ENCODE results near the gene TSPEAR.
"Not testable (repeated sequence)": the region's sequence is repeated elsewhere in the genome, so short reads cannot be mapped to it uniquely, and the experiment has no call there.

Gene TSPEAR

DNA sequence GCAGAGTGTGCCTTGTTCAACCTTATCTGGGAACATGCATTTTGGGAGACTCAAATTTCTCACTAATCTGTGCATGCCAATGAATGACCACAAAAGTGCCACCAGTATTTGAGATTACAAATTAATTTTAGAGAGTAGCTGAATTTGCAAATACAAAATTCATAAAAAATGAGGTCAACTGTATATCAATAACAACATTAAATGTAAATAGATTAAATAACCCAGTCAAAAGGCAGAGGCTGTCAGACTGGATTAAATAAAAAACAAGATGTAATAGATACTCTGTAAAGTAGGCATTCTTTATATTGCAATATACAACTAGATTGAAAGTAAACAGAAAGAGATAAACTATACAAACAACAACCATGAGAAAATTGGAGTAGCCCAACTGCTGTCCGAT lies 147.3 kb downstream of the TSPEAR start:
- no peak for DNase-seq

DNA sequence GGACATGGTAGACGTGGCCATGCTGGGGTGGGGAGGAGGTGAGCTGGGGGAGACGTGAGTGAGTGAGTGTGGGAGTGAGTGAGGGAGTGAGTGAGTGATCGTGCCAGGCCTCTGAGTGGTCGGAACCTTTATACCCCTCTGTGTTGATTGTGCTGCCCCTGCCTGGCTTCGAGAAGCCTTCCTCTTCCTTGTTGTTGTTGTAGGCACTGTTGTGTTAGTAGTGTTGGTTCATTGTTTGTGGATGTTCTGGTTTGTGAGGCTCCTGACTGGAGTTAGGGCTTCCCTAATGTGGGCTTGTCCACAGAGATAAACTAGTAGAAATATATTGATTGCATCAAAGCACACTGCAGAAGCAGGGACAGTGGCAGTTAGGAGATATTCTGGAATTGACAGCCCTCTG lies 152.7 kb downstream of the TSPEAR start, which contains the start of gene KRTAP10-3:
KRTAP10-3 (minus strand) TSS at position 101 of the 400 bp plus-strand sequence; CDS start at position 21, 80 bp downstream.
- no peak for DNase-seq

DNA sequence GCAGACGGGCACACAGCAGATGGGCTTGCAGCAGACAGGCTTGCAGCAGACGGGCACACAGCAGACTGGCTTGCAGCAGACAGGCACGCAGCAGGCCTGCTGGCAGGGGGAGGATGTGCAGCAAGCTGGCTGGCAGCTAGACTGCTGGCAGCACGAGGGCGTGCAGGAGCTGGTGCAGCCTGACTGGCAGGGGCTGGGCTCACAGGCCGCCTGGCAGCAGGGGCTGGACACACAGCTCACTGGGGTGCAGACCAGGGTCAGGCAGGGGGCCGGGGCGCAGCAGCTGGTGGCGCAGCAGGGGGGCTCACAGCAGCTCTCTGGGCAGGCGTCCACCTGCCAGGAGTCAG lies 153.1 kb downstream of the TSPEAR start:
- not testable (repeated sequence) for DNase-seq

DNA sequence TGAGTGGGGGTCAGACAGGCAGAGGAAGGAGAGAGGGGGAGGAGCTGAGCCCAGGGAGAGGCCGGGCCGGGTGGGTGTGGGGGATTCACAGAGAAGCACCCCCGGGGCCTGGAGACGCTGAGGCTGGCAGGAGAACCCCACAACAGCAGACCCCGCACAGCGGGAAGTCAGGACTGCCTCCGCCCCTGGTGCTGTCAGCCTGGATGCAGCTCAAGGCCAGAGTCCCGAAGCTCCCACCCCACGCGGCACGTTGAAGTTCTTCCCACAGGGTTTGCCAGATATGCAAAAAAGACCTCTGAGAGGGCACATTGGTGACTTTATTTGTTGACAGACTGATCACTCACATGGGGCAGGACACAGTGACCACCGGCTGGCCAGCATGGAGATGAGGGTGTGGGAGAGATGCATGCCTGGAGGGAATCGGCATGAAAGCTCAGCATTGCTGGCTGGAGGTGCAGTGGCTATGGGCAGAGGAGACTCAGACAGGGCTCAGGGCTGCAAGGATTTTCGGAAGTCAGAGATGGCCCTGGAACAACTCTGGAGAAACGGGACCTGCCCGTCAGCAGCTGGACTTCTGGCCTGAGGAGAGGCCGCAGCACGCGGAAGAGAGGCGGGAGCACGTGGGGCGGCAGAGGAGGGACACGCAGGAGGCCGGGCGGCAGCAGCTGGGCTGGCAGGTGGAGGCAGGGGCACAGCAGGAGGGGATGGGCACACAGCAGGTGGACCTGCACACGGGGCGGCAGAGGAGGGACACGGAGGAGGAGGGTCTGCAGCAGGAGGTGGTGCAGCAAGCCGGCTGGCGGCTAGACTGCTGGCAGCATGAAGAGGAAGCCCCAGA lies 153.7 kb downstream of the TSPEAR start:
- DNase-seq, result no peak

DNA sequence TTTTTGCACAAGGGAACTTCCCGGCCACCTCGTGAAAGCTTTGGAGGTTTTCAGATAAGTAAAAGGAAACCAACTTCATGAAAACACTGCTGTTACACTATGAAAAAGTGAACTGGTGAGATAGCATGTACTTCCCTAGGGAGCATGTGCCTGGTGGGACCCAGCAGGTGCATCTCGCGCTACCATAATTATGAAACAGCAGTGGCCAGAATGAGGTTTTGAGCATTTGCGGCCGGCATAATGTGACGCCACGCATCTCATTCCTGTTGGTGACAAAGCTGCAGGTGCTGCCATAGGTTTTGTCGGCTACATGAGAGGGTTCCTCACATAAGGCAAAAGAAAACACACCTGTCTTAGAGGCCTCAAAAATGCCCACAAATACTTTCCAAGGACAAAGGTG lies 154.5 kb downstream of the TSPEAR start:
- DNase-seq, result peak; percentile 56

DNA sequence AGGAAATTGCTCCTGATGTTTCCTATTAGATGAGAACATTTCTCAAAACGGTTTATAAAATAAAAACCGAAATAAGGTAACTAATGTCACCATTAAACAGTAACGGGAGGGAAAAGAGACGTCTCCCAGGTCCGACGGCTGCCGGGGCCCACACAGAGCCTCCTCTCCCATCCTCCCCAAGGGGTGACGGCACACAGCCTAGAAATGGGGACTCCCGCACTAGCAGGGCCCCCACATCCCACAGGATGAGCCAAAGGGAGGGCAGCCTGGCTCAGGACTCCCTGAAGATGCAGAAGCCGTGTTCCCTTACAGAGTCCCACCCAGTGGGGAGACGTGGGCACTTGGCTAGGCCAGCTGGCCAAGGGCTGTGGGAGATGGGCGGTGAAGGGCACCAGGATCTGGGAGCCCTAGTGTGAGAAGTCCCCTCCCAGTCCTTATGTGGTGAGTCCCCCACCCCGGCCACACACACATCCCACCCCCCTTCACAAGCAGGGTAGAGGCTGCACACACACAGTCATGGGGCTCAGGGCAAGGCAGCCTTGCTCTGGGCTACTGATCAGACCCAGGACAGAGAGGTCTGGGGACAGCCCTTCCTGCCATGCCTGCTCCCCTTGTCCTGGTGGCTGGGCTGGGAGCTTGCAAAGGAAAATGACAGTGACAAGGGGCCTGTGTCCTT lies 156.0 kb downstream of the TSPEAR start:
- no peak for DNase-seq

DNA sequence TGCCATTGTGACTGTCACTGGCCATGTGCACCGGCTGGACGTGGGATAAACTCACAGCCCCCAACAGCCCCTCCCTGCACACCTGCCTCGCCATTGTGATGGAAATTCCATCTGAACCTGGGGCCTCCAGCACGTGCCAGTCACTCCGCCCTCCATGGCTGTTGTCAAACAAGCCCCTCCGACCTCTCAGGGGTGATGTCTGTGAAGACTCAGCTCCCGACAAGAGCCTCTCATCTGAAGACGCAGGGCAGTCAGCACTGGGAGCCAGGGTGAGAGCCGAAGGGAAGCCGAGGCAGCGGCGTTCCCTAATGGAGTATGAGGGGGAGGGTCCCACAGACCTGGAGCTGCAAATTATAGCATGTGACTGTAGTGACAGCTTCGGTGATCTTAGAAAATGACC lies 158.7 kb downstream of the TSPEAR start:
- DNase-seq, result no peak

DNA sequence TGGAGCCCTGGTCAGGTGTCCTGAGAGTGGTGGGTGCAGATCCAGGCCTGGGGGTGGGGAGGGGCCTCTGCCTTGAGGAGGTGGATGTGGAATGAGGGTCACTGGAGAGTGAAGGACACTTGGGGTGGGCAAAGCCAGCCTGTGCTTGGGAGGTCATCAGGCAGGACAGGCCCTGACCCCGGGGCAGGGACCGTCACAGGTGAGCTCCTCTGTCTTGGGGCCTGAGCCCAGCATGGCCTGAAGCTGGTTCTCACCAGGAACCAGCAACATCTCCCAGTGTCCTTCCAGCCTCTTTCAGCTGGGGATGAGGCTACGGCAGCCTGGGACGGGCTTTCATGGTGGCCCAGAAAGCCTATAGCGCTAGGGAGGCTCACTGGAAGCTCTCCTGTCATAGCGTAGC lies 159.2 kb downstream of the TSPEAR start:
- DNase-seq, result no peak

DNA sequence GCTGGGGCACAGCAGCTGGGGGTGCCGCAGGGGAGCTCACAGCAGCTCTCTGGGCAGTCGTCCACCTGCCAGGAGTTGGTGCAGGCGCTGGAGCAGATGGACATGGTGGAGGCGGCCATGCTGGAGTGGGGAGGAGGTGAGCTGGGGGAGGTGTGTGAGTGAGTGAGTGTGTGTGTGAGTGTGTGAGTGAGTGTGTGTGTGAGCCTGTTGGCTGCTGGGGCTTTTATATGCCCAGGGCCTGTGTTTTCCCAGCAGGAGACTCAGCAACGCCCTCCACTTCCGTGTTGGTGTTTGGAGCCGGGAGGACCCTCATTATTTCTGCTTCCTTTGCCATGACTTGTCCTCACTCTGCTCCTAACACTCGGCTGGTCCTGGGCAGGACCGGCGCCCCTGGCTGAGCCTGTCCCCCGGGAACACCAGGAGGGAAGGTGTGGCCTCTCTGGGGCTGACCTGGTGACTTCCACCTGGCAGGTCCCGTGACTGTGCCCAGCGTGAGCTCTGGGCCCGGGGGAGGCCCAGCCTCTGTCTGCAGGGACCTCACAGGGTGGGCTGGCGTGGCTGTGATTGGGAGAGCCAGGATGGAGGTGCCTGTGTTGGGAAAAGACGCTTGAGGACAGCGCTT lies 159.9 kb downstream of the TSPEAR start, which contains the start of gene KRTAP10-2:
KRTAP10-2 (minus strand) TSS at position 166 of the 622 bp plus-strand sequence; CDS start at position 119, 47 bp downstream.
- DNase-seq, result no peak

DNA sequence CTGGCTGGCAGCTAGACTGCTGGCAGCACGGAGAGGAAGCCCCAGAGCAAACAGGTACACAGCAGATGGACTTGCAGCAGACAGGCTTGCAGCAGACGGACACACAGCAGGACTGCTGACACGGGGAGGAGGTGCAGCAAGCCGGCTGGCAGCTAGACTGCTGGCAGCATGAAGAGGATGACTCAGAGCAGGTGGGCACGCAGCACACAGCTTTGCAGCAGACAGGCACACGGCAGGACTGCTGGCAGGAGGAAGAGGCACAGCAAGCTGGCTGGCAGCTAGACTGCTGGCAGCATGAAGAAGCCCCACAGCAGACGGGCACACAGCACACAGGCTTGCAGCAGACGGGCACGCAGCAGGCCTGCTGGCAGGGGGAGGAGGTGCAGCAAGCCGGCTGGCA lies 160.6 kb downstream of the TSPEAR start:
- DNase-seq, result no peak

DNA sequence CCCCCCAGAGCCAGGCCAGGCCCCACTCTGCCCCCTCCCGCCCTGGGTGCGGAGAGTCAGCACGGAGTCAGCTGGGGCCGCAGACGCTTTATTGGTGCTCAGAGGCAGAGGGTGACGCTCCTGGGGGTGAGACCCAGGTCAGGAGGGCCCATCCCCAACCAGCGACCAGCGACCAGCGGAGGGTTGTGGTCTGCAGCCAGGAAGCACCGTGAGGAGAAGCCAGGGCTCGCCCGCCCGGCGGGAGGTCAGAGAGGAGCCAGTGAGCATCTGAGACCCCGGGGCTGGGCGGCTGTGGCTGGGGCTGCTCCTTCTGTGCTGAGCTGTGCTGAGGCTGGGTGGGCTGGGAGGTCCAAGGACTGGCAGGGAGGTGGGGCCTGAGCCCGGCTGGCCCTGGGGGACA lies 161.1 kb downstream of the TSPEAR start:
- DNase-seq, result not testable (repeated sequence)

DNA sequence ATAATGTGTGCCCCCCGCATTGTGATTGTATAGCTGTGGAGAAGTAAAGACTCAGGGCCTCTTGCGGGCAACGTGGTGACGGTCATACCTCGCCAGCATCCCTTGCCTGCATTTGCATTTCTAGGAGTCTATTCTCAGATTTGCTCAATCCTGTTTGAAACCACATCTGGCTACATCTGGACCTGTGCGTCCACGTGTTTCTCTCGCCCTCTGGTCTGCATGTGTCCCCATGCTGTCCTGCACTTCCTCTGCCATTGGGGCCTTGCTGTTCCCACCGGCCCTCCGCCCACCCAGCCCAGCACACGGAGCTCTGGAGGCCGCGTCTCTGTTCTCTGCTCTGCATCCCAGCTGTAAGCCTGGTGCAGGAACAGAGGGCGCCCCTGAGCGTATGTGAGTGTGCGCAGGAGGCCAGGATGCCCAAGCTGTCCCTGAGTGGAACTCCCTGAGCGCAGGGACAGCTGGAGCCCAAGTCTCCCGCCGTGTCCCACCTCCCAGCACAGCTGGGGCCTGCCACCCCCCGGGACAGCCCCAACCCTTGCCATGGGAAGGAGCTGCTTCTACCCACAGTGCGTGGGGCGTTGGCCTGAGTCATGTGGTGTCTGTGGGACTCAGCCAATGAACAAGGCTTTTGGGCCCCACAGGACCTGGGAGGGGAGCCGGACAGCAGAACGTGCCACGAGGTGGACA lies 161.7 kb downstream of the TSPEAR start:
- DNase-seq, result no peak

DNA sequence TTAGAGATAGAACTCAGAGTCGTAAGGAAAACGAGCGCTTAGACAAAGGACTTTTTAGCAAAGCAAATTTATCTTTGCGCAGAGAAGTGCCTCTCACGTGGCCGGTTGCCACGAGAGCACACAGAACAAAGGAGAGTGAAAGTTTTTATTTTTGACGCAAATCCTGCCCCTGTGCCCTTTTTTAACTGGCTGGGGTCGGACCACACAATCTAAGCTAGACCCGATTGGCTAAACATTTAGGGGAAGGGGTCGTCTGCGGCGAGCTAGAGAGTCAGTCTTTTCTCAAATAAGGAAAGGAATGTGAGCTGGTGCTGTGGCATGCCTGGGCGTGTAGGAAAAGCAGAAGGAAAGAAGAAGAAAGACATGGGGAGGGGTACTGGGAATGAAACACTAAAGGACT lies 162.4 kb downstream of the TSPEAR start:
- DNase-seq, result no peak

DNA sequence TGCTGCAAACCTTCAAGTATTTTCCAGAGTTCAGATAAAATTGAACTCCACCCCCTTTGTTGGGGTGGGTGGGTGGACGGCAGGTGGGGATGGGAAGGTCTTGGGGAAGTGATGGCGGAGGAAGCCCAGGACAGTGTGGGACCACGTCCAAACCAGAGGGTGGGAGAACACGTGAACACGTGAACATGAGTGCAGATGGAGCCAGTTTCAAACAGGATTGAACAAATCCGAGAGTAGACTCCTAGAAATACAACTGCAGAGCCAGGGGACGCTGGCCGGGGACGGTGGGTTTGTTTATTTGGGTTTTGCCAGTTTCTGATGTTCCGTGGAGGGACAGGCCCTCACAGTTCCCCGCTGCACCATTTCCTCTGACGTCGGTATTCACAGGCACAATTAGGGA lies 163.0 kb downstream of the TSPEAR start:
- no peak for DNase-seq

DNA sequence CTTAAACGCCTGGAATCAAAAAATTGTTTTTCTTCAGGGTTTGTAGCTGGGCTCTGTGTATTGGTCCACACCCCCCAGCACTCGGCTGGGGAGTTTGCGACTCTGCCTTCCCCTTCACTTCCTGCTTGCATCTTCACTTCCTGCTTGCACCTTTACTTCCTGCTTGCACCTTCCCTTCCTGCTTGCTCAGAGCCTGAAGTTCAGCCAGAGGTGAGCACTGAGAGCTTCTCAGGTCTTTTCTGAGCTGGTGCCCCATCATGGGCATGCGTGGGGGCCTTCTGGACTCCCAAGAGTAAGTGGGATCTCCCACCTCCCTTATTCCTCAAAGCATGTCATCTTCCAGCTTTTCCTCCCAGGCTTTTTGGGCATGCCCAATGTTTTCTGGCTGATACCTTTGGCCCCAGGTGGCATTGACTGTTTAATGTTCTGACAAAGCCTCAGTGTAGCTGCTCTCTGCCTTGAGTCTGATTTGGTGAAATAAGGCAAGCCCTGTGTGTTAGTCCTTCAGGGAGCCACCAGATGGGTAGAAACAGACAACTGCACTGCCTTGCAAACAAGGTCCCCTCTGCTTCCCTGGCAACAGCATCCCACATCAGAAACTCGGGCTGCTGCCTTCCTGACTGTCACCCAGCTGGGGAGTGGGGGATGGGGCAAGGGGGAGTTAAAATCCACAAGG lies 163.6 kb downstream of the TSPEAR start:
- no peak for DNase-seq

DNA sequence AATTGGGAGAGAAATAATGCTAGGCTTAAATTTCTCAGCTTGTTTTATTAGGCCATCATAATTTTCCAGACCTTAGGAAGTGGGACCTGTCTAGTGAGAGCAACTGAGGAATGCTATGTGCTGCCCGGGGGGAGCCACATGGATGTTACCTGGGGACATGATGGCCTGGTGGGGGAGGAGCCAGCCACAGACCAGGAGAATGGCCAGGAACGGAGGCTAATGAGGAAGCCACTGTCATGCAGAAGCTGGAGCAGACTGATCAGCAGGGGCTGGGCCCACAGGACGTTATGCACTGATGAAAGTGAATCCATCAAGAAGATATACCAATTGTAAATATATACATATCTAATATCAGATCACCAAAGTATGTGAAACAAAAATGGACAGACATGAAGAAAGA lies 166.8 kb downstream of the TSPEAR start:
- DNase-seq, result no peak

DNA sequence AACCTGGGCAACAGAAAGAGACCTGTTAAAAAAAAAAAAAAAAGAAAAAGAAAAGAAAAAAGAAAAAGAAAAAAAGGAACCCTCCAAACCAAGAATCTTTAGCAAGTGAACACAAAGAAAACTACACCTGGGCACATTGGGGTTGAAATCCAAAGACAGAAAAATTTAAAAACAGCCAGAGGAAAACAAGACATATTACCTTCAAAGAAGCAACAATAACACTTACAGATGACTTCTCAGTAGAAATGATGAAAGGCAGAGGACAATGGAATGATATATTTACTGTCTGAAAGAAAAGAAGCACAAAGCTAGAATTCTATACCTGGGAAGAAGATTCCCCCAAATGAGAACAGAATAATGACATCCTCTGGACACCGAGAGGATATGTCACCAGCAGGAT lies 168.7 kb downstream of the TSPEAR start:
- no peak for DNase-seq

DNA sequence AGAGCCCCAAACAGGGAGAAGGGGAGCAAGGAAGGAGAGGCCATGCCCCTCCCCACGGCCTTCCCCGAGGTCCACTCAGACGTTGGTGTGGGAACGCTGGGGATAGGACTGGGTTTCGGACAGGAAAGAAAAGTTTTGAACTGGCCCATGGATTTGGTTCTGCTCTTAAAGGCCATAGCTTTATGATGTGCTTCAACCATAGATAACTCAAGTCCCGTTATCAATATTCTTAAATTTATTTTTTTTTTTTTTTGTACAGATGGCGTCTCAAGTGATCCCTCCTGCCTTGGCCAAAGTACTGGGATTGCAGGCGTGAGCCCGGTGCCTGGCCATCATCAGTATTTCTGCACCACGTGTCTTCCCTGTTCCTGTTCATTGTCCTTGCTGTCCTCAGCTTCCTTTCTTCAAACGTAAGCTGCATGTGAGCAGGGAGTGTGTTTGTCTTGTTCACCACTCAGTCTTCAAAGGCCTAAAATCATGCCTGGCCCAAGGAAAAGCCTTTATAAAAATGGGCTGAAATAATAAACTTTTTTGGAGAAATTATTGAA lies 170.6 kb downstream of the TSPEAR start:
- no peak for DNase-seq

DNA sequence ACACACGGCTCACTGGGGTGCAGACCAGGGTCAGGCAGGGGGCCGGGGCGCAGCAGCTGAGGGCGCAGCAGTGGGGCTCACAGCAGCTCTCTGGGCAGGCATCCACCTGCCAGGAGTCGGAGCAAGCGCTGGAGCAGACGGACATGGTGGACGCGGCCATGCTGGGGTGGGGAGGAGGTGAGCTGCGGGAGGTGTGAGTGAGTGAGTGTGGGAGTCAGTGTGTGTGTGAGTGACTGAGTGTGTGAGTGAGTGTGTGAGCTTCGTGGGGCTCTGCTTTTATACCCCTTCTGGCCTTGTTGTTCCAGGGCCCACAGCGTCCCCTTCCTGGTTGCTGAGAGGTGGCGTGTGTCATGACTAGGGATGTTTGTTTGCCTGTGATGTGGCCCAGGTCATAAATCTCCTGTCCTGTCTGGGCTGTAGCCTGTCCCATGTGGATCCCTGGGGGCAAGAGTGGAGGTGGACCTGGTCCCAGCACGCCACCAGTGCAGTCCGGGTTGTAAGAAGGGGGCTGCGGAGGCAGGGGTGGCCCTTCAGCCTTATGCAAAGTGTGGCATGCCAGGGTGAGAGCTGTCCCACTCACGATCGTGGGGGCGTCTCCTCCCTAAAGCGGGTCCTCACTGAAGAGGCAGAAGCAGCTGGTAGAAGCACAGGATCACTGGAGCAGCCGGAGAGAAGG lies 171.2 kb downstream of the TSPEAR start, which contains the start of gene KRTAP10-1:
KRTAP10-1 (minus strand) TSS at position 205 of the 676 bp plus-strand sequence; CDS start at position 160, 45 bp downstream.
- no peak for DNase-seq

DNA sequence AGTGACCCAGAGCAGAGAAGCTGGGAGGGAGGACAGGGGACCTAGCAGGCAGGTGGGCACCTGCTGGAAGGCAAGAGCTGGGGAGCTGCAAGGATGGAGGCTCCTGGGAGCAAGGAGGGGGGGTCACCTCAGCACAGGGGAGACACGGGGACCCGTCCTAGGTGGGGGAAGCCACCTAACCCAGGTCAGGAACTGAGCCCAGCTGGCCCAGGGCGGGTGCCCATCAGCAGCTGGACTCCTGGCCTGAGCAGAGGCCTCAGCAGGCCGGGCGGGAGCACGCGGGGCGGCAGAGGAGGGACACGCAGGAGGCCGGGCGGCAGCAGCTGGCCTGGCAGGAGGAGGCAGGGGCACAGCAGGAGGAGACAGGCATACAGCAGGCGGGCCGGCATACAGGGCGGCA lies 172.3 kb downstream of the TSPEAR start:
- DNase-seq, result no peak

All from NCI-H774 (cell line).